ENCODE results near the gene MT1HL1.

DNA sequence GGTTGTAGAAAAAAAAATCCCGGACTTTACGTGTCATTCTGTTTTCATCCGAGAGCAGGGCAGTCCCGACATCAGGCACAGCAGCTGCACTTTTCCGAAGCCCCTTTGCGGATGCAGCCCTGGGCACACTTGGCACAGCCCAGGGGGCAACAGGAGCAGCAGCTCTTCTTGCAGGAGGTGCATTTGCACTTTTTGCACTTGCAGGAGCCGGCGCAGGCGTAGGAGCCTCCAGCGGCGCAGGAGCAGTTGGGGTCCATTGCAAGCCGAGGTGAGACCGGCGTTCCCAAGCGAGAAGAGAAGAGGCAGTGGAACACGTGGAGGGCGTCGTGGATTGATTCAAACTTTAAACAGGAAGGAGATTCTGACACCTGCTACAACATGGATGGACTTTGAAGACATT lies at the start of gene MT1HL1:
- TF ChIP-seq, protein P1, sequence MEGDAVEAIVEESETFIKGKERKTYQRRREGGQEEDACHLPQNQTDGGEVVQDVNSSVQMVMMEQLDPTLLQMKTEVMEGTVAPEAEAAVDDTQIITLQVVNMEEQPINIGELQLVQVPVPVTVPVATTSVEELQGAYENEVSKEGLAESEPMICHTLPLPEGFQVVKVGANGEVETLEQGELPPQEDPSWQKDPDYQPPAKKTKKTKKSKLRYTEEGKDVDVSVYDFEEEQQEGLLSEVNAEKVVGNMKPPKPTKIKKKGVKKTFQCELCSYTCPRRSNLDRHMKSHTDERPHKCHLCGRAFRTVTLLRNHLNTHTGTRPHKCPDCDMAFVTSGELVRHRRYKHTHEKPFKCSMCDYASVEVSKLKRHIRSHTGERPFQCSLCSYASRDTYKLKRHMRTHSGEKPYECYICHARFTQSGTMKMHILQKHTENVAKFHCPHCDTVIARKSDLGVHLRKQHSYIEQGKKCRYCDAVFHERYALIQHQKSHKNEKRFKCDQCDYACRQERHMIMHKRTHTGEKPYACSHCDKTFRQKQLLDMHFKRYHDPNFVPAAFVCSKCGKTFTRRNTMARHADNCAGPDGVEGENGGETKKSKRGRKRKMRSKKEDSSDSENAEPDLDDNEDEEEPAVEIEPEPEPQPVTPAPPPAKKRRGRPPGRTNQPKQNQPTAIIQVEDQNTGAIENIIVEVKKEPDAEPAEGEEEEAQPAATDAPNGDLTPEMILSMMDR (IDR thresholded peaks at IDR 0.05), result no peak
- TF ChIP-seq ATF3 (CRISPR knock-in tag; conservative IDR thresholded peaks at IDR 0.05) (no peak), USF1 (CRISPR knock-in tag; IDR thresholded peaks at IDR 0.05) (no peak), KAT7 (CRISPR knock-in tag; IDR thresholded peaks at IDR 0.05; ENCODE audit: borderline replicate concordance) (no peak), NFYB (CRISPR knock-in tag; conservative IDR thresholded peaks at IDR 0.05; ENCODE audit: low read depth) (no peak), GABPB1 (CRISPR knock-in tag; IDR thresholded peaks at IDR 0.05) (no peak), PREB (CRISPR knock-in tag; IDR thresholded peaks at IDR 0.05; ENCODE audit: borderline replicate concordance) (no peak)
